IMR-90 (cell line): ENCODE data around the gene NFKBIE. TPM values are rescaled to one million over a fixed set of nuclear protein-coding genes. Genes with fewer than 3 reads are reported as not detected.

Source experiments
- ATAC-seq: fragments of 200-7000 bp; cut with Tn5 transposase; 2 replicates; pipeline ENCODE4 v1.9.1; 2020; ENCODE audit warnings: low read depth, mild to moderate bottlenecking, moderate library complexity
- BruUV-seq: library from RNA; stranded (reverse); fragments of 400-500 nt; replicated peaks from 2 replicates; lab custom pipeline; 2021; lab: Mats Ljungman, UMichigan
- CTCF ChIA-PET: fragments of 300-600 bp; formaldehyde crosslinking; extraction: SDS; loops from one replicate; lab custom pipeline; 2021; ENCODE audit warnings: antibody characterized with exemption; lab: Yijun Ruan, JAX
- POLR2A ChIA-PET: fragments of 300-600 bp; sonication (Branson Sonifier 250); formaldehyde crosslinking; loops from one replicate; lab custom pipeline; 2022; ENCODE audit warnings: antibody characterized with exemption; ENCODE audit not compliant: unreplicated experiment; lab: Charles Lee
- DNase-seq: peaks from one replicate; pipeline ENCODE4 v3.0.0; 2013
- H2AFZ ChIP-seq: replicated peaks from 2 replicates; pipeline ENCODE3; 2013; ENCODE audit warnings: low read length, mild to moderate bottlenecking; ENCODE audit not compliant: poor library complexity
- H2AK5ac ChIP-seq: 2 replicates; pipeline ENCODE4 v1.6.1; 2013; ENCODE audit warnings: low read depth, low read length, inconsistent platforms
- H2AK9ac ChIP-seq: replicated peaks from 2 replicates; pipeline ENCODE3; 2013; ENCODE audit warnings: mild to moderate bottlenecking, low read depth, low read length, moderate library complexity; ENCODE audit not compliant: poor library complexity
- H2BK120ac ChIP-seq: 2 replicates; pipeline ENCODE4 v1.6.1; 2013; ENCODE audit warnings: low read depth, low read length, inconsistent platforms
- H2BK15ac ChIP-seq: 3 replicates; pipeline ENCODE4 v1.6.1; 2013; ENCODE audit warnings: low read depth, low read length, inconsistent platforms
- H2BK20ac ChIP-seq: 2 replicates; pipeline ENCODE4 v1.6.1; 2013; ENCODE audit warnings: low read depth, mild to moderate bottlenecking, inconsistent platforms, low read length, moderate library complexity
- H2BK5ac ChIP-seq: 2 replicates; pipeline ENCODE4 v1.6.1; 2013; ENCODE audit warnings: mild to moderate bottlenecking, low read depth, low read length, inconsistent platforms; ENCODE audit not compliant: poor library complexity, severe bottlenecking
- H3K14ac ChIP-seq: replicated peaks from 2 replicates; pipeline ENCODE4 v1.6.1; 2013; ENCODE audit warnings: low read depth, low read length, inconsistent platforms
- H3K18ac ChIP-seq: 2 replicates; pipeline ENCODE4 v1.6.1; 2013; ENCODE audit warnings: low read depth, low read length, control low read depth
- H3K23ac ChIP-seq: 2 replicates; pipeline ENCODE4 v1.6.1; 2013; ENCODE audit warnings: low read depth, low read length, inconsistent platforms
- H3K27ac ChIP-seq: 2 replicates; pipeline ENCODE4 v1.5.1; 2013; ENCODE audit warnings: mild to moderate bottlenecking, control low read depth, low read length; ENCODE audit not compliant: insufficient read depth
- H3K27me3 ChIP-seq: 2 replicates; pipeline ENCODE4 v1.6.1; 2013; ENCODE audit warnings: low read length; ENCODE audit not compliant: control insufficient read depth, insufficient read depth
- H3K36me3 ChIP-seq: 2 replicates; pipeline ENCODE4 v1.6.1; 2013; ENCODE audit warnings: low read length, mixed read lengths; ENCODE audit not compliant: control insufficient read depth, insufficient read depth
- H3K4ac ChIP-seq: 2 replicates; pipeline ENCODE4 v1.6.1; 2013; ENCODE audit warnings: low read depth, low read length, inconsistent platforms
- H3K4me1 ChIP-seq: 2 replicates; pipeline ENCODE4 v1.6.1; 2013; ENCODE audit warnings: low read length, mixed read lengths; ENCODE audit not compliant: control insufficient read depth, insufficient read depth
- H3K4me2 ChIP-seq: 2 replicates; pipeline ENCODE4 v1.6.1; 2013; ENCODE audit warnings: low read depth, mild to moderate bottlenecking, control low read depth, low read length, moderate library complexity
- H3K4me3 ChIP-seq: 2 replicates; pipeline ENCODE4 v1.5.1; 2013; ENCODE audit warnings: low read depth, mild to moderate bottlenecking, control low read depth, low read length, moderate library complexity; ENCODE audit not compliant: insufficient read depth
- H3K56ac ChIP-seq: 2 replicates; pipeline ENCODE4 v1.6.1; 2013; ENCODE audit warnings: low read length, inconsistent platforms; ENCODE audit not compliant: insufficient read depth; ENCODE audit errors: extremely low read depth
- H3K79me1 ChIP-seq, 2 experiments: 2 replicates each; pipeline ENCODE4 v1.6.1; 2013; ENCODE audit warnings: low read length in 2 of 2, inconsistent platforms in 1 of 2, low read depth in 1 of 2
- H3K9ac ChIP-seq: 2 replicates; pipeline ENCODE4 v1.6.1; 2013; ENCODE audit warnings: low read depth, low read length, control low read depth
- H3K9me1 ChIP-seq: 2 replicates; pipeline ENCODE4 v1.6.1; 2013; ENCODE audit warnings: low read length, inconsistent platforms; ENCODE audit not compliant: insufficient read depth
- H3K9me3 ChIP-seq: 2 replicates; pipeline ENCODE4 v1.6.1; 2013; ENCODE audit warnings: low read length; ENCODE audit not compliant: control insufficient read depth, insufficient read depth
- H4K20me1 ChIP-seq: 2 replicates; pipeline ENCODE4 v1.6.1; 2013; ENCODE audit warnings: low read length, inconsistent platforms; ENCODE audit not compliant: insufficient read depth
- H4K5ac ChIP-seq: 2 replicates; pipeline ENCODE4 v1.6.1; 2013; ENCODE audit warnings: mild to moderate bottlenecking, low read depth, low read length, control low read depth
- H4K8ac ChIP-seq, 2 experiments: 2 replicates each; pipeline ENCODE4 v1.6.1; 2013; ENCODE audit warnings: low read depth in 2 of 2, low read length in 2 of 2, control low read depth in 1 of 2, inconsistent platforms in 1 of 2
- H4K91ac ChIP-seq: 2 replicates; pipeline ENCODE4 v1.6.1; 2013; ENCODE audit warnings: low read depth, low read length, inconsistent platforms; ENCODE audit not compliant: insufficient read depth
- CEBPB ChIP-seq: IDR thresholded peaks from 2 replicates; pipeline ENCODE4 v1.6.1; 2012; ENCODE audit warnings: low read depth, low read length, improper control_type of control experiment
- MXI1 ChIP-seq: IDR thresholded peaks from 2 replicates; pipeline ENCODE4 v1.6.1; 2012; ENCODE audit warnings: low read depth, mild to moderate bottlenecking, low read length, moderate library complexity, borderline replicate concordance
- RCOR1 ChIP-seq: IDR thresholded peaks from 2 replicates; pipeline ENCODE4 v1.6.1; 2012; ENCODE audit warnings: mild to moderate bottlenecking, low read length, improper control_type of control experiment; ENCODE audit not compliant: insufficient replicate concordance
- RFX5 ChIP-seq: IDR thresholded peaks from 2 replicates; pipeline ENCODE4 v1.8.0; 2012; ENCODE audit warnings: low read depth, mild to moderate bottlenecking, low read length, moderate library complexity
- WGBS, 2 experiments: methylation state at CpG; one replicate each; pipeline versions ENCODE4 v1.1.5 to v1.1.7; 2013; ENCODE audit warnings: missing lambda C conversion rate in 2 of 2; ENCODE audit not compliant: insufficient read length in 1 of 2; ENCODE audit errors: extremely low coverage in 2 of 2; 5-methylcytosine and 5-hydroxymethylcytosine counted together
- dilution Hi-C: fragments of 300-500 bp; cut with HindIII; formaldehyde crosslinking; loops from one replicate; pipeline ENCODE4 v1.14.3; 2018; ENCODE audit warnings: low sequenced_read_pairs; ENCODE audit not compliant: unreplicated experiment
- in situ Hi-C: fragments of 300-500 bp; cut with MboI; formaldehyde crosslinking; loops from 3 replicates; pipeline ENCODE4 v1.14.3; 2019; ENCODE audit warnings: low sequenced_read_pairs, inconsistent platforms, mixed read lengths
- intact Hi-C: fragments of 100-400 bp; cut with micrococcal nuclease; formaldehyde crosslinking; loops from 2 replicates; pipeline ENCODE4 v1.10.0; 2022
- polyA plus RNA-seq, 3 experiments: library from polyadenylated mRNA; depleted of rRNA; stranded (reverse); fragments of >200 nt; gene quantifications; 2 replicates each; pipeline ENCODE4 v1.2.3, GENCODE V29; 2012; ENCODE audit warnings: low replicate concordance in 1 of 3
- total RNA-seq: library from RNA; depleted of rRNA; stranded (reverse); fragments of >200 nt; gene quantifications from 2 replicates; pipeline ENCODE4 v1.2.3, GENCODE V29; 2012
- TF ChIP-seq, protein P1 (sequence below): conservative IDR thresholded peaks from 2 replicates; pipeline ENCODE4 v1.5.1; 2012; ENCODE audit warnings: mild to moderate bottlenecking, low read depth, low read length, improper control_type of control experiment

NFKBIE gene
- total and polyA plus RNA-seq, 2 of the 4 experiments (the other 2 are of a cell fraction), result 7.9 to 13.0 TPM

GRCh38 chr6:44223319-44224028, 41.9 kb downstream of the NFKBIE start, which contains the start of gene SLC29A1 (continued):
- TF ChIP-seq CEBPB (no peak), MXI1 (peak; percentile 89; the same call in 1 of the 2 replicates)

DNA sequence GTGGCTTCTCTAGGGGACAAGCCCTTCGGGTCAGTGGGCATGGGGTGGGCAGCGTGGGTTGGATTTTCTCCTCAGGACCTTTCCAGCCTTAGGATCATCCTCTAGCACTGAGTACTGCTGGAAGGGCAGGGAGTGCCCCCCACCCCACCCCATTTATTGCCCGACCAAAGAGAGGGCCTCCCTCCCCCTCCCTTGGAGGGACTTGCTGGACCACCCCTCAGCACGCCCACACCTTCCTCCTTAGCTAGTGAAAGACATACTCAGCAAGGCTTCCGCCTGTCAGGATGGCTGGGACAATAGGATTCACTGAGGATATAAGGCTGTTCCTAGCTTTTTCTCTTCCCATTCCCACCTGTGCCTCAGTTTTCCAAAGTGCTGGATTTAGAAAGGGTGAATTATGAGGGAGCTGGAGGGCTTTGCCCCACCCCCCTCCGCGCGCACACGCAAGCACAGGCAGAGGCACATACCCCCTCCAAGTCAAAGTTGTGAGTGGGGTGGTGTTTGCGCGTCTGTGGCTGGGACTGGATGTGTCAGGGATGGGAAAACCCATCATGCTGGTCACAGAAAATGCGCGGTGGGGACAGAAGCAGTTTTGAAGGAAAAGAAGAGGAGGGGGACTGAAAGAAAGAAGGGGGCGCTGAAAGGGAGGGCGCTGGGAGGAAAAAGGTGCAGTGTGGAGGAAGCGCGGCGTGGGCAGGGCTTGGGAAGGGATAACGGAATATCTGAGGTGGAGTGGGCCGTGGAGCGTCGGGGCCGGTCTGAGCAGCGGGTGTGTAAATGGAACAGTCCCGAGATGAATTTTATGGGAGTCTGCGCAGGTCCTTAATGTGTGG, 42.6 kb downstream of the NFKBIE start:
- Histone ChIP-seq H3K4ac (no peak overlapping the region), H3K14ac (0 out of 2 replicates have a peak overlapping the region, but pooled peaks have one; percentile 55), H3K18ac (no peak overlapping the region), H2AFZ (peak overlapping the region; percentile 96), H4K20me1 (no peaks in the 10 kb centered on the region), H2BK20ac (no peak overlapping the region), H3K4me1 (peaks cover 16% of the 10 kb centered on the region), H2BK120ac (no peak overlapping the region; the same call in 1 of the 2 replicates), H3K4me2 (peak overlapping the region; percentile 99), H2BK15ac (no peak overlapping the region), H3K9me1 (peaks cover 4% of the 10 kb centered on the region; the same call in 1 of the 2 replicates), H2BK5ac (no peak overlapping the region), H3K4me3 (peak overlapping the region; percentile 73), H4K5ac (no peak overlapping the region), H3K27ac (peak overlapping the region; percentile 37; the same call in 1 of the 2 replicates), H3K9ac (peak overlapping the region; percentile 57; the same call in 1 of the 2 replicates), H3K36me3 (no peaks in the 10 kb centered on the region), H3K27me3 (no peaks in the 10 kb centered on the region; the same call in 1 of the 2 replicates), H3K9me3 (no peaks in the 10 kb centered on the region), H4K91ac (no peak overlapping the region; the same call in 1 of the 2 replicates), H3K79me1 (peaks cover 0 to 8% of the 10 kb centered on the region in 2 experiments; a peak in 1 of 4 replicates), H3K56ac (no peak overlapping the region; the same call in 1 of the 2 replicates), H2AK9ac (peak overlapping the region; percentile 60), H3K23ac (0 out of 2 replicates have a peak overlapping the region, but pooled peaks have one; percentile 3), H2AK5ac (no peak overlapping the region), H4K8ac (no peak overlapping the region; a peak in 1 of 4 replicates)
- ChIA-PET CTCF (interaction anchor here (1.2 to 4.1 kb wide), 2 partner anchors 12 to 24 kb away, joined by 3 to 20 read pairs; no protein-coding TSS in a partner anchor), POLR2A (interaction anchor here (0.6 kb wide), 1 partner anchor 620 kb away, joined by 8 read pairs; no protein-coding TSS in a partner anchor)
- ATAC-seq, result peak; percentile 3
- intact Hi-C loops (no loop called here), dilution Hi-C loops (no loop called here), in situ Hi-C loops (no loop called here)
- TF ChIP-seq RFX5 (no peak), MXI1 (no peak), RCOR1 (no peak)
- TF ChIP-seq, protein P1, sequence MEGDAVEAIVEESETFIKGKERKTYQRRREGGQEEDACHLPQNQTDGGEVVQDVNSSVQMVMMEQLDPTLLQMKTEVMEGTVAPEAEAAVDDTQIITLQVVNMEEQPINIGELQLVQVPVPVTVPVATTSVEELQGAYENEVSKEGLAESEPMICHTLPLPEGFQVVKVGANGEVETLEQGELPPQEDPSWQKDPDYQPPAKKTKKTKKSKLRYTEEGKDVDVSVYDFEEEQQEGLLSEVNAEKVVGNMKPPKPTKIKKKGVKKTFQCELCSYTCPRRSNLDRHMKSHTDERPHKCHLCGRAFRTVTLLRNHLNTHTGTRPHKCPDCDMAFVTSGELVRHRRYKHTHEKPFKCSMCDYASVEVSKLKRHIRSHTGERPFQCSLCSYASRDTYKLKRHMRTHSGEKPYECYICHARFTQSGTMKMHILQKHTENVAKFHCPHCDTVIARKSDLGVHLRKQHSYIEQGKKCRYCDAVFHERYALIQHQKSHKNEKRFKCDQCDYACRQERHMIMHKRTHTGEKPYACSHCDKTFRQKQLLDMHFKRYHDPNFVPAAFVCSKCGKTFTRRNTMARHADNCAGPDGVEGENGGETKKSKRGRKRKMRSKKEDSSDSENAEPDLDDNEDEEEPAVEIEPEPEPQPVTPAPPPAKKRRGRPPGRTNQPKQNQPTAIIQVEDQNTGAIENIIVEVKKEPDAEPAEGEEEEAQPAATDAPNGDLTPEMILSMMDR, result no peak
- DNase-seq, result no peak
- WGBS, 2 experiments, result 21% methylated on average over 5 of the region's 26 CpGs; no CpG with 5 or more reads in 1 of the 2 experiments
- BruUV-seq, result no TSS peak
